NCI-H82 treated with DMSO at 0.1 percent for 48 hours (cell line): ENCODE results near the gene B4GALT5.

Experiments used
- DNase-seq: peaks from one replicate; lab custom pipeline; 2025; ENCODE audit not compliant: unreplicated experiment; lab: John Stamatoyannopoulos, UW

The B4GALT5 gene

GRCh38 chr20:49701241-49701790 is 12.4 kb downstream of the B4GALT5 start:
- DNase-seq, result no peak

- no peak for DNase-seq
These were observed 13.1 kb downstream of the B4GALT5 start for GRCh38 chr20:49700411-49701185.

GRCh38 chr20:49699200-49699992 is 14.3 kb downstream of the B4GALT5 start:
- DNase-seq, result no peak

GRCh38 chr20:49698477-49698876 is 15.2 kb downstream of the B4GALT5 start:
- no peak for DNase-seq

- no peak for DNase-seq
These were observed 16.6 kb downstream of the B4GALT5 start for GRCh38 chr20:49697071-49697470.

GRCh38 chr20:49696594-49696993 is 17.1 kb downstream of the B4GALT5 start:
- DNase-seq, result no peak

GRCh38 chr20:49695830-49696229 is 17.8 kb downstream of the B4GALT5 start:
- DNase-seq, result no peak

- DNase-seq, result no peak
These were observed 19.1 kb downstream of the B4GALT5 start for GRCh38 chr20:49694450-49695071.

GRCh38 chr20:49693435-49694171 is 20.1 kb downstream of the B4GALT5 start:
- no peak for DNase-seq

- DNase-seq, result no peak
These were observed 20.7 kb downstream of the B4GALT5 start for GRCh38 chr20:49692941-49693340.

GRCh38 chr20:49691818-49692568 is 21.7 kb downstream of the B4GALT5 start:
- DNase-seq, result no peak

GRCh38 chr20:49690899-49691620 is 22.6 kb downstream of the B4GALT5 start:
- no peak for DNase-seq

GRCh38 chr20:49687595-49688567 is 25.8 kb downstream of the B4GALT5 start:
- no peak for DNase-seq

- DNase-seq, result no peak
These were observed 27.9 kb downstream of the B4GALT5 start for GRCh38 chr20:49685809-49686208.

GRCh38 chr20:49685161-49685601 is 28.5 kb downstream of the B4GALT5 start:
- DNase-seq, result no peak

- DNase-seq, result peak; percentile 41
These were observed 29.2 kb downstream of the B4GALT5 start for GRCh38 chr20:49684335-49684997.

GRCh38 chr20:49682798-49683197 is 30.9 kb downstream of the B4GALT5 start:
- no peak for DNase-seq

GRCh38 chr20:49682278-49682677 is 31.4 kb downstream of the B4GALT5 start:
- DNase-seq, result no peak
